GM19467 (cell line): ENCODE results near the gene PTPRS.

Source experiments
- ATAC-seq: cut with Tn5 transposase; IDR thresholded peaks from one replicate; pipeline ENCODE4 v1.9.1; 2021; ENCODE audit warnings: mild to moderate bottlenecking, moderate library complexity; ENCODE audit not compliant: unreplicated experiment

Gene PTPRS

DNA sequence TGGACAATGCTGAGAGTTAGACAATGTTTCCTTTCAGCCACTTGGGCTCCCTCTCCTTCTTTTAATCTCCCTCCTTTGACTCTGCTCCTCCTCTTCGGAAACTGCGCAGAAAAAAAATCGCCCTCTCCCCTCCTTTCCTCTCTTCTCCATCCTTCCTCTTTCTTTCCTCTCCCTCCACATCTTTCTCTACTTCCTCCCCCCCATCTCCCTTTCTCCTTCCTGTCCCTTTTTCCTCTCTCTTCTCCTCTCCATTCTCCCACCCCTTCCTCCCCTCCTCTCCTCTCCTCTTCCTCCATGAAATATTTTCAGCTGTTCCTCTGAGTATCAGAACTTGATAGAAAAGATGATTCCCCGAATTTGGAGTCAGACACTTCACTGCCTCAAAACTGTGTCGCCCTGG is 15.1 kb upstream of the PTPRS start:
- no peak for ATAC-seq

DNA sequence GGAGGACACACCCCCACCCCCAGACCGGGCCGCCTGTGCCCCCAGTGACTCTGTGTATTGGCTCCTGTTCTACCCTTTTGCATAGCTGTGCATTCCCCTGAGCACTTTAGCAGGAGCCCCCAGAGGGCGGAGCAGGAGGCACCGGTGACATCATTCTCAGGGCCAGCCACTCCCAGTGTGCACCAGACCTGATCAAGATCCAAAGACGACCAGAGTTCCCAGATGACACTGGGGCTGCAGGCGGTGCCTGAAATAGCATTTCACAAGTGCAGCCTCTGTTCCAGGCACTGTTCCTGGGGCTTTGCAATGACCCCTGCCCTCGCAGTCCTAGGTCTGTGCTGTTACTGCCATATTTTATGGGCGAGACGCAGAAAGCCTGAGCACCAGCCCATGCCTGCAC is 14.5 kb upstream of the PTPRS start:
- ATAC-seq, result no peak

DNA sequence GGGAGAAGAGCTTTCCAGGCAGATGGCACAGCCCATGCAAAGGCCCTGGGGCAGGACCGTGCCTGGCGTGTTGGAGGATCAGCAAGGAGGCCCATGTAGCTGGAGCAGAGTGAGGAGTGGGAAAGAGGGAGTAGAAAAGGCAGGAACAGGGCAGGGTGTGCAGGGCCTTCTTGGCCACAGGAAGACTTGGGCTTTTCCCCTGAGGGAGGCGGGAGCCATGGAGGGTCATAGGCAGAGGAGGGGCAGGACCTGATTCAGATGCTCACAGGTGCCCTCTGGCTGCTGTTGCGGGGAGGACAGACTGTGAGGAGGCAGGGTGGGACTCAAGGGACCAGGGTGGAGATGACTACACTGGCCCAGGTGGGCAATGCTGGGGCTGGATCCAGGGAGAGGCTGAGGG is 13.8 kb upstream of the PTPRS start:
- no peak for ATAC-seq

DNA sequence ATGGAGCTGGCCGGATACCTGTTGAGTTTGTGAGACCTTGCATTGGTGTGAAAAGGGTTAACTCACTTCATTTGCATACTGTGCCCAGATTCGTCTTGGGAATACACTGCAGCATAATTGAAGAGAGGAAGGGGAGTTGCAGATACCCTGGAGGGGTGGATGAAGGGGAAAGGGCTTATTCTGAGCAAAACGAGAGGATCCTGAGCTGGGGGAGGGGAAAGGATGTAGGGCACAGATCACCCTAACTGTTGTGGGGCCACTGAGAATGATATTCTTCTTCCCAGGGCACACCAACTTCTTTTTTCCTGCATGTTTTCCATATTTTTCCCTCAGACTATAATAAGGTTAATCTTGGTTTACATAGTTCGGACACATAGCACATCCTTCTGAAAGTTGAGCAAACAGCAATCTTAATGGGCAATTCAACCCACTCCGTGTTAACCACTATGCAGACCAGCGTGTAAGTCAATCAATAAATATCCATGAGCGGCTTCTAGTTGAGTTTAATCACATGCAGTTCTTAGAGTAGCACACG is 11.7 kb upstream of the PTPRS start:
- no peak for ATAC-seq

DNA sequence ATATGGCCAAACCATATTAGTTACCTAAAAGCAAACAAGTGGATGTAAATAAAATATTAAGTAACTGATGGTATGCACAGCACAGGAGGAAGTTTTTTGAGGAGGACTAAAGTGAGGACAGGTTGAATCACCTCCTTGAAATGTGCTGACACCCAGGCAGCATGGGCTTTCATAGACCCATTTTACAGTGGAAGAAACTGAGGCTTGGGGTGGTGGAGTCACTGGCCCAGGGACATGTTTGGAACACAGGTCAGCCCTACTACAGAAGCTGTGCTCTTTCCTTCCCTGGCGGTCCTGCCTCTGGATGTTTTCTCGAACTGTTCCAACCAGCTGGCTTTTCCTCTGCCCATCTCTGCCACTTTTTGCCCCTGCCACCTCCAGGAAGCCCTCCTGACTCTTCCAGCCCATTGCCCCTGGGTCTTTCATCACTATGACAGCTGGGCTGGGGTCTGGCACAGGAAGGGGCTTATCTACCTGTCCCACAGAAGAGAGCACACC is 11.2 kb upstream of the PTPRS start:
- ATAC-seq, result no peak

DNA sequence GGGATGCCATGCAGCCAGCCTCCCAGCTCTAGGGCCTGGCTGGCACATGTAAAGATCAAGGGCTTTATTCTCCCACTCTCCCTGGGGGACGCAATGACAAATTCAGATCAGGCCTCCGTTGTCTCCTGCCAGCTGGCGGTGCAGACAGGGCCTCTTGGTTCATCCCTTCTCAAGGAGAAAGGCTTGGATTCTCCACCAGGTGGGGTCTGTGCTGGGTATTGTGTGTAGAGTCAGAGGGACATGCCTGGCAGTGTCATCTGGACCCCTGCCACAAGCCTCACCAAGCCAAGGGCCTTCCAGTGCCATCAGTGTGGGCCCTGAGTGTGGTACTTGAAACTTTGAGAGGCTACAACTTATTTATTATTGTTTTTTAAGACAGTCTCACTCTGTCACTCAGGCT is 8.4 kb upstream of the PTPRS start:
- ATAC-seq, result no peak

DNA sequence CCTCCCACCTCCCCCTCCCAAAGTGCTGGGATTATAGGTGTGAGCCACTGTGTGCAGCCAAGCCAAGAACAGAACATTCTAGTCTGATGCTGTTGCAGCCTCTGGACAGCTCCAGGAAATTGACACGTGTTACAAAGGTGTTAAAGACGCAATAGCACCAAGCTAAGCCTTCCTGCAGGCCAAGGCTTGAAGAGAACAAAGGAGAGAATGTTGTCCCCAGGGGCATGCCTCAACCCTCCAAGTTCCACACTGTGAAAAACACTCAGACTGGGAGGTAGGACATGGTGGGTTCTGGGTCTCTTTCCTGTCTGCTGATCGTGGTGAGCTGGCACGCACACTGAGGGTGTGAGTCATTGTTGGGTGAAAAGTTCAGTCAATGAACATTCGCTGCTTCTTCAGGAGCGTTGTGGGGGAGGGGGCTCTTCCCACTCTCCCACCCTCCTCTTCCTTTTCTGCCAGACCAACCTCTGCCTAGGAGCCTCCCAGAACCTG is 5.3 kb upstream of the PTPRS start:
- ATAC-seq, result no peak

DNA sequence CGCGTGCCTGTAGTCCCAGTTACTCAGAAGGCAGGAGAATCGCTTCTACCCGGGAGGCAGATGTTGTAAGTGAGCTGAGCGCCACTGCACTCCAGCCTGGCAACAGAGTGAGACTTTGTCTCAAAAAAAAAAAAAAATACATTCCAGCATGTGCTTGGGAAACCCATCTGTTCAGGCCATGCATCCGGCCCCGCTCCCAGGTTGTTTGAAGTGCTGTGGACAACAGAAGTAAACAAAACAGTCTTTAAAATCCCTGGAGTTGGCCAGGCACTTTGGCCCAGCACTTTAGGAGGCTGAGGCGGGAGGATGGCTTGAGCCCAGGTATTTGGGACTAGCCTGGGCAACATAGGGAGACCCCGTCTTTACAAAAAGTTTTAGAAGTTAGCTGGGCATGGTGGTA is 3.2 kb upstream of the PTPRS start:
- ATAC-seq, result no peak

DNA sequence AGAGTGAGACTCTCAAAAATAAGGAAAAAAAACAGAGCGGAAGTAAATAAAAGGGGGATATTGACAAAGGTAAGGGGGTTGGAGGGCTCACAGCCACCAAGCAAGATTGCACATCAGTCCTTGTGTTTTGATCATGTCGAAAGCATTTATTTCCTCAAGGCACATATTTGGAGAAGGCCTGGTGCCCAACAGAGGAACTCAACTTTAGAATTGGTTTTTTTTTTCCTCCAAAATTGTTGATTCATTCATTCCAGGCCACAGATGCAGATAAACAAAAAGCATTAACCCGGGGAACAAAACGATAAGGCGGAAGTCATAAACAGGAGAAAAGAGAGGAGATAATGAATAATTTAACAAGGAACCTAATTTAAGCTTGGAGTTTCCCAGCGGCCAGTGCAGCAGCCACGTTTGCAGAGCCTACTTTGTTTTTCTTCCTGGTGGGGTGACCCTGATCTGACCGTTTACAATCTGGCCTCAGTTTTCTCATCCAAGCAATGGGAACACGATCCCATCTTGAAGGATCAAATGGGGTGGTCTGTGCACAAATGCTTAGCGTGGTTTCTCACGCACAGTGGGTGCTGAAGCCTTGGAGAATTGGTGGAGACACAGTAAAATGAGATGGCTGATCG is 2.1 kb upstream of the PTPRS start:
- ATAC-seq, result no peak

DNA sequence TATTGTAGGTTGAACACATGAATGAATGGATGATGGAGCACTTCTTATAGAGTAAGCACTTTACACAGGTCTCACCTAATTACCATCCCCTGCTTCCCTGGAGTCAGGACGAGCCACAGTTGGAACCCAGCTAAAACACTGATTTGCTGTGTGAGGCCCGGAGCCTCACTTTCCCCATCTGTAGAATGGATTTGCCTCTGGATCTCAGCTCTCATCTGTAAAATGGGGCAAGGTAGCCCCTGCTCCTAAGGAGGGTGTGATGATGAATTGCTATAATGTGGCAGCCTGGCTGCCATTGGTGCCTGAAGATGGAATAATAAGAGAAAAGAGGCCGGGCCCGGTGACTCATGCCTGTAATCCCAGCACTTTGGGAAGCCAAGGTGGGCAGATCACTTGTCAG is 1.4 kb upstream of the PTPRS start:
- no peak for ATAC-seq

DNA sequence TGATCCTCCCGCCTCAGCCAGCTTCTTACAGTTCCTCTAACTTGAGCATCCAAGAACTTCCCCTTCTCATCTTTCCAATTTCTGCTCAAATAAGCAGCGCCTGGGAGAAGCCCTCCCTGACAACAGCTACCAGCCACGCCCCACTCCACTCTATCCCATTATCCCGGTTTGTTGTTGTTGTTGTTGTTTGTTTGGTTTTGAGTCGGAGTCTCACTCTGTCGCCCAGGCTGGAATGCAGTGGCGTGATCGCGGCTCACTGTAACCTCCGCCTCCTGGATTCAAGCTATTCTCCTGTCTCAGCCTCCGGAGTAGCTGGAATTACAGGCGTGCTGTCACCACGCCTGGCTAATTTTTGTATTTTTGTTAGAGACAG is 822 bp upstream of the PTPRS start:
- ATAC-seq, result no peak

DNA sequence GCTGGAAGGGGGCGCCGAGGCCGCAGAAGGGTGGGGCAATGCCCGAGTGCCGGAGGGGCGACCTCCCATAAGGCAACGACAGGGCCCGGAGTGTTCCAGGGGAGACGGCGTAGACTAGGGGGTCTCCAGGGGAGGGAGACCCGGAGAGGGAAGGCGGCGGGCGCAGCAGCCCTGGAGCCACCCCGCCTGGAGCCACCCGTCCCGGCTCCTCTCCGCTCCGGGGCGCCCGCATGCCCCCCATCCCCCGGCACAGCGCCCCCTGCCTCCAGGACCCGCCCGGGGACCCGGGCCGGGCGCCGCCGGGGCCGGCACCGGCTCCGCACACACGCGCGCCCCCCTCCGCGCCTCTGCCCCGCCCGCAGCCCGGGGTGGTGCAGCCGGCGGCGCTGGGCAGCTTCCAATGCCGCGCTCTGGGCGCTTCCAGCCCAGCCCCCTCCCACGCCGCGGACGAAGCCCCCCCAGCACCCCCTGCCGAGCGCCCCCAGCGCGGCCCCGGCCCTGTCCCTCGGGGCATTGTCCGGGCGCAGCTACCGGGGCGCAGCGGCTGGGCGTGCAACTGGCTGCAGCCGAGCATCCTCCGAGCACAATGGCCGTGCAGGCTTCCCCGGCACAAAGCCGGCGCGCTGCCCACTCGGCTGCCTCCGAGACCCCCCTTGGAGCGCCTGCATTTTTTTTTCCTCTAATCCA is 519 bp downstream of the PTPRS start:
- ATAC-seq, result no peak

DNA sequence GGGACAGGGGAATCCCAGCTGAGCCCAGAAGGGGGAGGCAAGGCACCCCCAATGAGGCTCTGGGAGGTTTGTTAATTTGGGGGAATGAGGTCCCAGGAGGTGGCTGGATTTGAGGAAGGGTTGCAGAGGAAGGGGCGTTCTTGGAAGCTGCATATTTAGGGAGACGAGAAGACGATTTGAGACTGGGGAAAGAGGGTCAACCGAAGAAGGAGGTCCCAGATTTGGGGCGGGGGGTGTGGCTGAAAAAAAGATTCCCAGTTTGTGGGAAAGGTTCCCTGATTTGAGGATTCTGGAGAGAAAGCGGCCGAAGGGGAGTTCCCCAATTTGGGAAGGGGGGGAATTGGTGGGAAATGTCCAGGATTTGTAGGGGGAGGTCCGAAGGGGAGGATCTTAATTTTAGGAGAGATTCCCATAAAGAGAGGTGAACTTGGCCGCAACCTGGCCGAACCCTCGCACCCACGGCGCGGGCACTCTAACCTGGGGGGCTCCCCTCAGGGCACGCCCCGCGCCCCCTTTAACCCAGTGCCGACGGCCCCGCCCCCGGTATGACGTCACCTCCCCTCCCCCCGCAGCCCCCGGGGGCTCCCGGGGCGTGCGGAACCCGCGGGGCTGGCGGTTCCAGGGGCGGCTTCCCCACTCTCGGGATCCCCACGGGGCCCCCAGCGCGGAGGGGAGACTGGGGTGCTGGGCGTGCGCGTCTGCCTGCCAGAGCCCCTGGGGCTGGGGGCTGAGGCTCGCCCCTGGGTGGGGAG is 1.2 kb downstream of the PTPRS start:
- ATAC-seq, result no peak

DNA sequence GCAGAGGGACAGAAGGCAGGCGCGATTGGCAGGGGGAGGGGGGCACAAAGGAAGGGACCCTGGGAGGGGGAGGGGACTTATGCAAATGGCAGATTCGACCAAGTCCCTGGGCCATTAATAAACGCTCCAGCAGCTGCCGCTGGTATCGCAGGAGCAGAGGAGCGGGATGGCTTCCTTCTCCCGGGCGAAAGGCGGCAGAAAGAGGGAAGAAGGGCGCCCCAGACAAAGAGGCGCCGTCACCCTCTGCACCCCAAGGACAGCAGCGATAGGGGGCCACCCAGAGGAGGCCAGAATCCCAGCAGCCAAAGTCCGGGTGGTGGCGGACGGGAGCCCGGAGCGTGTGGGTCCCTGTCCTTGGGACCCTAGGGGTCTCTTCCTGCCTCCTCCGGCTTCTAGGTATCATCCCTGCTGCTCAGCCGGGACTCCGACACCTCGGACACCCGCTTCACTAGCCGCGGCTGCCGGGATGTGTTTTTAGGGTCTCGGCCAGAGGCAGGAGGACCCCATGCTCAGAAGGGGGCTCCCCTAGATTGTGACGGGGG is 1.9 kb downstream of the PTPRS start:
- ATAC-seq, result no peak

DNA sequence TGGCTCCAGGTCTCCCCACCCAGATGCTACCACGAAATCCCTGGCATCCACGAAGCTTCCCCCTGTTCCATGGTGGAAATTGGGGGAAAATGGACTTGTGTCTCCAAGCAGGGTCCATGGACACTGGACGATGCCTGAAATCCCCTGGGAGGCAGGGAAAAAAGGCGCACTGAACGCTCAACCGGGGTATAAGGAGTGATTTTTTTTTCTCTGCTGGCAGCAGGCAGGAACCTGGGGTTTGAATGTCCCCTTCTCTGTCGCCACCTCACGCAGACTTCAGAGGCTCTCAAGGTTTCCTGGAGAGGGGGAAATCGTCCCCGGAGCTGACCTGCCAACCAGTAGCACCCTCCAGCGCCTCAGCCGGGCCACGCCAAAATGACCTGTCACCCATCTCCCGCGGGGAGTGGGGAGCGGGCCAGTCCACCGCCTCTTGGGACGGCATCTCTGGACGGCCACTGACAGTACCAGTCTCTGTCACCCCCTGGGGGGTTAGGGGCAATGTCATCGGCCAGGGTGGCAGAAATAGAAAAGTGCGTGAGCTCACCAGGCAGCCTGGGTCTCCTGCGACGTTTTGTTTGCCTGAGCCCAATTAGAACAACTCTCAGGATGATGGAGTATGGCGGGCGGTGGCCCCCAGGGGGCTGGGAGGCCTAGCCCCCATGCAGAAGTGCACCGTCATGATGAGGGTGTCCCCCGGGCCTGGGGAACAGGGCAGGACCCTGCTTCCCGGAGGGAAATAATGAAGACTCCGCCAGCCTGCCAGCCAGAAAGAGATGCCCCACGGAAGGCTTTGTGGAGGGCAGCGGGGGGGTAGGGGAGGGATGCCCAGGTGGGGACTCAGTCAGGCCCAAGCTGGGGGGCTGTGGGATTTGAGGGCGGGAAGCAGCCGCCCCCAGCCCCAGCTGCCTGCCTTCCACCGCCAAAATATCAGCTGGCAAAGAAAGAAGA is 2.6 kb downstream of the PTPRS start:
- ATAC-seq, result no peak

DNA sequence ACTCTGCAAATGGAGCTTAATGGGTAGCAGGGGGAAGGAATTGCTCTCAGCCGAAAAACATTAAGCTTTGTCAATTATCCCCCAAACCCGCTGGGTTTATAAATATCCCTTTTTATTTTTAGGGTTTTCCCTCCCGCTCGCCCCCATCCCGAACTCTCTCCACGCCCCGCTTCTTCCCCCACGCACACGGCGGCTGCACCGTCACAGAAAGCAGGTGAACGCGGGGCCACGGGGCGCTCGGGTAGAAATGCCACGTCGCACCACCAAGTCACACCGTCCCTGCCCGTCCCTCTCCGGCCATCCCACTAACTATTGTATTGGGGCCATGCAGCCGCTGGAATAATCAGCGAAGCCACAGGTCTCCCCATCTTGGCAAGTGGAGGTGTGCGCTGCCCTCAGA is 3.5 kb downstream of the PTPRS start:
- no peak for ATAC-seq

DNA sequence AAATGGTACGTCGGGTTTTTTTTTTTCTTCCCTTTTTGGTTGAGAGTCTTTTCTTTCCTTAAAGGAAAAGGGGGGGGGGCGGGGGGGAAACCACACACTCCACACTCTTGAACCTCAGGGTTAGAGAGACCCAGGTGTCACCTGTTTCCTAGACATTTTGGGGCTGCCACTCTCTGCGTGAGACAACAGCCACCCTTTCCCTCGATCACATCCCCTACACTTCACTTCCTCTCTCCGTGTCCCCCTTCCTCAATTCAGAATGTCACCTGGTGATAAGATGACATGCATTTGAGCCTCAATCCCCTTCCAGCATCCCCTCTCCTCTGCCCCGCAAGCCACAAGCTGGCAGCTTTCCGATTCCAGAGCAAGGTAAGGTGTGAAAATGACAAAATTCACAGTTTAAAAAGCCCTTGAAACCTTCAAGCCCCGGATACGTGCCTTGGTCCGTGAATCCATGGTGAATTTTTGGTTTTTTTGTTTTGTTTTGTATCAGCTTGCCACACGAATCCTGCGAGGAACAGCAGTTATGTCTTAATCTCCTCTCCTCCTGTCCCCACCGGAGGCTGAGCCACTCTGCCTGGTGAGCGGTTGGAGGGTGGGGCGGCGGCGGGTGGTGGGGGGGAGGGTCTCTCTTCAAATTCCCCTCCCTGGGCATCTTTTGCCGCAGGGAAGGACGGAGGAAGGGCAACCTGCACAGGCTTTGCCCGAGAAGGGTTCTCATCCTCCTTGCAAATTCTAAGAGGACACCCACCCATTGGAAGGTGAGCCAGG is 4.2 kb downstream of the PTPRS start:
- no peak for ATAC-seq

DNA sequence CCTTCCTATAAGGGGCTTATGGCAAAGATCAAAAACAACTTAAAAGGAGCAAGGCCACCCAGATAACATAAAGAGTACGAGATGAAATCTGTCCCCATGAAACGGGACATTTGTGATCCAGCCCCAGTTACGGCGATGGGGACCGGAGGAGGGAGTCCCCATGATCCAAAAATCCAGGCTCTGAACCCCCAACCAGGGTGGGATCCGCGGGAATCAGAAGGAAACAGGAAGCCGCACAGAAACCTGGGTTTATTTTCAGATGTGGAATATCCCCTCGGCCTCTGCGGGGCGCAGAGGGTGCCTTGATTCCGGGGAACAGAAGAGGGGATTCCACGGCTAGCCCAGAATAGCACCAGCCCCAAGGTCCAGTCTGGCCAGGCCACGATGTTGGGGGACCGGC is 5.0 kb downstream of the PTPRS start:
- ATAC-seq, result no peak

DNA sequence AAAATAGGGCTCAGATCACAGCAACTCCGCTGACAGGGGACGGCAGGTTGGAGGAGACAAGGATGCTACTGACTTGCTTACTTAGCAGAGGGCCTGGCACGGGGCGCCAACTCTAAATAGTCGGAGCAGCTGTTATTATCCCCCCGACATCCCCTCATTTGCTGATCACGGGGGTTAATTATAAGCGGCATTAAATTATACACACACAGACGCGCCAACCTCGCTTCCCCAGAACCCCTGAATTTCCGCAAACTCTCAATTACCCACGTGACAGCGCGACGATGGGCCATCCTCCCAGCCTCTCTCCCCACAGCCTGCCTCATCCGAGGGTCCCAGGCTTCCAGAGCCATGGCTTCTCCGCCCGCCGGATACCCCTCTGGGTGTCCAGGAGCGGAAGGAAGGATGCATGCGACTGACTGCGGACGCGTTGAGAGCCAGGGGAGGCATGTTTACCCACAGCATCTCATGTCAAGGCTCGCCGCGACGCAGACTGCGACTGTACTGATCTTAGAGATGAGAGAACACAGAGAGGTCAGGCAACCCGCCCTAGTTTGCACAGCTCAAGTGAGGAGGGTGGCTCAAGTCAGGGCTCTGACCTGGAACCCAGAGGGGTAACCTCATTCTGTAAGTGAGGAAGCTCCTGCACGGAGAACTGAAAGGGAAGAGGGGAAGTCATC is 5.7 kb downstream of the PTPRS start:
- ATAC-seq, result no peak
